ENCODE measurements around the gene NEU2.
"Not testable (repeated sequence)": the region's sequence is repeated elsewhere in the genome, so short reads cannot be mapped to it uniquely, and the experiment has no call there.

The NEU2 gene

DNA sequence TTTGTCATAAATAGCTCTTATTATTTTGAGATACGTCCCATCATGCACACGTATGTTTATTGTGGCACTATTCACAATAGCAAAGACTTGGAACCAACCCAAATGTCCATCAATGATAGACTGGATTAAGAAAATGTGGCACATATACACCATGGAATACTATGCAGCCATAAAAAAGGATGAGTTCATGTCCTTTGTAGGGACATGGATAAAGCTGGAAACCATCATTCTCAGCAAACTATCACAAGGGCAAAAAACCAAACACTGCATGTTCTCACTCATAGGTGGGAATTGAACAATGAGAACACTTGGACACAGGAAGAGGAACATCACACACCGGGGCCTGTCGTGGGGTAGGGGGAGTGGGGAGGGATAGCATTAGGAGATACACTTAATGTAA is 12.9 kb upstream of the NEU2 start:
- H3K36me3 ChIP-seq (ENCODE audit: insufficient read depth, low read length); H3K9me3 ChIP-seq (ENCODE audit: control insufficient read depth, insufficient read depth, low read length); H3K4me1 ChIP-seq (ENCODE audit: insufficient read depth, low read length); H3K9ac ChIP-seq (ENCODE audit: low read depth, low read length): not testable (repeated sequence)

DNA sequence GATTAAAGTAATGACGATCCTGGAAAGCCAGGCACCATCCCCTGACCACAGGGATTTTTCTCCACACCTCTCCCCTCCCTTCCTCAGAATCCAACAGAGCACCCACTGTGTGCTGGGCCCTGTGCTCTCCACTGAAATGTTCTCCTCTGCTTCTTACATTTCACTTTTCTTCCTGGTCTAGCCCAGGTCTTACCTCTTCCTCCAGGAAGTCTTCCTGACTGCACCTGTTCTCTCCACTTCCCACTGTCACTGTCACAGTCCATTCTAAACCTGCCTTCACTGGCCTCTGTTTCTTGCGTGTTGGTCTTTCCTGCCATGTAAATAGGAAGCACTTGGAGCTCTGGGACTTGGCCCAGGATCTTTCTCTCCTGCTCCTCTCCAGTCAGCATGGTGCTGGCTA is 12.0 kb upstream of the NEU2 start:
- no peaks in the 10 kb centered on the region for H3K9me3 ChIP-seq (ENCODE audit: control insufficient read depth, insufficient read depth, low read length)
- no peak overlapping the region for H3K9ac ChIP-seq (ENCODE audit: low read depth, low read length)
- peaks cover 2% of the 10 kb centered on the region for H3K4me1 ChIP-seq (ENCODE audit: insufficient read depth, low read length)

DNA sequence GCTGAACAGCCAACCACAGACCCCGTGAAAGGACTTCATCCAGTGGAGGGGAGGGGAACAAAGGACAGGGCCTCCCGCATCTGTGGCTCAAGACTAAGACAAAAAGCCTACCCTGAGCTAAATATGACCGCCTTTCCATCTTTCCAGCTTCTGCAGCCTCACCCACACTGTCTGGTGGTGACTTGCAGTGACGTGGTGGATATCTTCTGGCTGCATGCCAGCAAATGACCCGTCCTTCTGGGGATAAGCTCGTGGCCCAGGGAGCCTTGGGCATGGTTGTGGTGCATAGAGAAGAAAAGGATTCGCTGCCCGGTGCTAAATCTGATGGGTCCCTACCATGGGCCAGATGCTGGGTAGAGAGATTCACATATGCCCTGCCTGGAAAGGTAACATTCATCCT is 10.7 kb upstream of the NEU2 start:
- peaks cover 5% of the 10 kb centered on the region for H3K4me1 ChIP-seq (ENCODE audit: insufficient read depth, low read length)
- no peaks in the 10 kb centered on the region for H3K36me3 ChIP-seq (ENCODE audit: insufficient read depth, low read length)
- no peak overlapping the region for H3K9ac ChIP-seq (ENCODE audit: low read depth, low read length)
- H3K9me3 ChIP-seq (ENCODE audit: control insufficient read depth, insufficient read depth, low read length), result no peaks in the 10 kb centered on the region

More for the DNA sequence above, 12.0 kb upstream of the NEU2 start:
- H3K36me3 ChIP-seq (ENCODE audit: insufficient read depth, low read length), result no peaks in the 10 kb centered on the region

DNA sequence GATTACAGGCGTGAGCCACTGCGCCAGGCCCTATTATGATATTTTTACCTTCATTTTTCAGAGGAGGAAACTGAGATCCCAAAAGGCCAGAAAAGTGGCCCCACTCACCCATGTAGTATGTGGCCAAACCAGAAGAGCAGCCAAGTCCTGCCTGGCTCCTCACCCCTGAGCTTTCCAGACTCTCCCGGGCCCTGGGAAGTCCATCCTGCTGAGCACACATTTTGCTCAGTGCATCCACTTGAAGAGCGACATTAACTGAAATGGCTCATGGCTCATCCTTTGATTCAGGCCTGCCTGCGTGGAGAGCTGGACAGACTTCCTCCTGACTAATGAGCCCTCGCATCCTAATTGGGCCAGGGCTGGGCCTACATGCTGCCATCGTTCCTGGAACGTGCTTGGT is 9.9 kb upstream of the NEU2 start:
- no peaks in the 10 kb centered on the region for H3K36me3 ChIP-seq (ENCODE audit: insufficient read depth, low read length)
- H3K9ac ChIP-seq (ENCODE audit: low read depth, low read length), result no peak overlapping the region

DNA sequence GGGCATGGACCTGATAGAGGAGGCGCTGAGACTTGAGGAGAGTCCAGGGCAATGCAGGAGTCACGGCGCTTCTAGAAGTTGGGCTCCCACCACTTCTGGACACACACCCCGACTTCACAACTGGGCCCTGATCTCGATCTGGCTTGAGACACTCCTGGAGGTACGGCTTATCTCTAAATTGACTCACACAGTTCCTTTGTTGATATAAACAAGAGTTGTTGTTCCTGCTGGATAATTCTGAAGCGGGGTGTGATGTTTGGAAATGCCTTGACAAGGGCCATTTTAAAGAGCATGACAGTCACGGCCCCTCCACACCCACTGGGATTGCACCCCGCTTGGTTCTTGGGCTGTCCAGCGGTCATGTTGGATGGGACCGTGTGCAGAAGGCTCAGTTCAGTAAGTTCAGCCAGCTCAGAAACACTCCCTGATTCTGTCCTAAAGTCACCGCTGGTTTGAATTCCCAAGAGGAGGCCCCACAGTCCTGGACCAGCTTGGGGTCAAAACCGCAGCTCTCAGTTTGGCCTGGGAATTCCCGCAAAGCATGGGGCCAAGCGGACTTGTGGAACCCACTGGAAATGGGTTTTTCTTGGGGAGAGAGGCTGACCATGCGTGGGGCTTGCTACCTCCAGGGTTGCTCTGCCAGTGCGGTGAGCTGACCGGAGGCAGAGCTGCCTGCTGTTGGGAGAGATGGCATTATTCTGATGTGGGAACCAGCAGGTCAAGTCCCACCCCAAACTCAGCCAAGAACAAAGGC is 9.3 kb upstream of the NEU2 start:
- H3K9me3 ChIP-seq (ENCODE audit: control insufficient read depth, insufficient read depth, low read length), result no peaks in the 10 kb centered on the region
- no peaks in the 10 kb centered on the region for H3K36me3 ChIP-seq (ENCODE audit: insufficient read depth, low read length)
- no peak overlapping the region for H3K9ac ChIP-seq (ENCODE audit: low read depth, low read length)
- peaks cover 5% of the 10 kb centered on the region for H3K4me1 ChIP-seq (ENCODE audit: insufficient read depth, low read length)

More for the DNA sequence above, 9.9 kb upstream of the NEU2 start:
- Histone ChIP-seq H3K4me1 (ENCODE audit: insufficient read depth, low read length) (peaks cover 5% of the 10 kb centered on the region), H3K9me3 (ENCODE audit: control insufficient read depth, insufficient read depth, low read length) (no peaks in the 10 kb centered on the region)

DNA sequence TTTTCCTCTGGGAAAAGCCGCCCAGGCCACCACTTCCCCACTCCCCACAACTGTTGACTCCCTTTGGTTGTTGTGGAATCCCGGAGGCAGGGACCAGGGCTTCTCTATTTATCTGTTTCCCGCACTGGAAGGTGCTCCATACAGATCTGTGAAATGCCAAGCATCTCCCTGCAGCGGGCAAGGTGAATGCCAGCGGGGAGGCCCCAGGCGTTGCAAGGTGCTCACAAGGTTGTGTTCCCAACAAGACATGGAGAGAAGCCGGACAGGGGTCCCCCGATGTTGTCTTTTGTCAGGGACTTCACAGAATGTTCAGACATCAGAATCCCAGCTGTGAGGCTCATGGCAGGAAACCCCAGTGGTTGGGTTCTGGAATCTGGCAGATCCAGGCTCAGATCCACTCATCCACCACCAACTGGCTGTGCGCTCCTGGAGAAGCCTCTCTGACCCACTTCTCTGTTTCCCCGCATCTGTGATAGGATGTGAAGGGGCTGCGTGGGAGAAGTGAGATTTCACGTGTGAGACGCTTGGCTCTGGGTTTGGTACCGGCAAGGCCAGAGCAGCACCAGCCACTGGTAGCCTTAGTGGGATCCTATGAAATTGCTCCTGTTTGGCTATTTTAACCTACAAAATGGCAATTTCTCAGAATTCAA is 8.6 kb upstream of the NEU2 start:
- H3K9me3 ChIP-seq (ENCODE audit: control insufficient read depth, insufficient read depth, low read length), result no peaks in the 10 kb centered on the region
- H3K9ac ChIP-seq (ENCODE audit: low read depth, low read length), result no peak overlapping the region
- peaks cover 5% of the 10 kb centered on the region for H3K4me1 ChIP-seq (ENCODE audit: insufficient read depth, low read length)

DNA sequence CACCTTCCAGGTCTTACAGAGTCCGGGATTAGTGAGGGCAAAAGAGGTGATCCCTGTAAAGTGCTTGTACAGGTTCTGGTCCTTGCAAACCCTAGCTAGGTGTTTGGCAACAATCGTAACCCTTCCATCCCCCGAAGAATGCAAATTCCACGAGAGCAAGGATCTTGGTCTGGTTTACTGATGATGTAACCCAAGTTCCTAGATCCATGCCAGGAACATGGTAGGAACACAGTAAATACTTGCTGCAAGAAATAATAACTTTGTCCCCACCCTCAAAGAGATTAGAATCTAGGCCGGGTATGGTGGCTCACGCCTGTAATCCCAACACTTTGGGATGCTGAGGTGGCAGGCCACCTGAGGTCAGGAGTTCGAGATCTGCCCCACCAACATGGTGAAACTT is 6.8 kb upstream of the NEU2 start:
- H3K4me1 ChIP-seq (ENCODE audit: insufficient read depth, low read length), result peaks cover 5% of the 10 kb centered on the region
- H3K36me3 ChIP-seq (ENCODE audit: insufficient read depth, low read length), result no peaks in the 10 kb centered on the region
- no peaks in the 10 kb centered on the region for H3K9me3 ChIP-seq (ENCODE audit: control insufficient read depth, insufficient read depth, low read length)
- no peak overlapping the region for H3K9ac ChIP-seq (ENCODE audit: low read depth, low read length)

More for the DNA sequence above, 8.6 kb upstream of the NEU2 start:
- no peaks in the 10 kb centered on the region for H3K36me3 ChIP-seq (ENCODE audit: insufficient read depth, low read length)

DNA sequence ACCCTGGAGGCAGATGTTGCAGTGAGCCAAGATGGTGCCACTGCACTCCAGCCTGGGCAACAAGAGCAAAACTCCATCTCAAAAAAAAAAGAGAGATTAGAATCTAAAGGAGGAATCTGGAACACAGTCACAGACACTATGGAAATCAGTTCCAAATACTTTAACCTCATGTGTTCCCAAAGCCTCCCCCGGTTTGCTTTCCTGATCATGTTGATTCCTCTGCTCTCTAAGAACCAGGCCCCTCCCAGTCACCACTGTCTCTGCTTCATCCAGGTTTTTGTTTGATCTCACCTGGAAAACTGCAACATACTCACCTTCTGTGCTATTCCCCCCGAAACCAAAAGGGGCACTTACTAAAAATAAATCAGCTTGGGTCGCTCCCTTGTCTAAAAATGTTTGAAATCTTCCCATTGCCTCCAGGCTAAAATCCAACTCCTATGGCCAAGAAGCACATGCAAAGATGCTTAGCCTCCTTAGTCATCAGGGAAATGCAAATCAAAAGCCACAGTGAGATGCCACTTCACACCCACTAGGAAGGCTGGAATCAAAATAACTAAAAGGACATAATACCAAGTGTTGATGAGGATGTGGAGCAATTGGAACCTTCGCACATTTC is 6.2 kb upstream of the NEU2 start:
- H3K9ac ChIP-seq (ENCODE audit: low read depth, low read length), result no peak overlapping the region
- H3K4me1 ChIP-seq (ENCODE audit: insufficient read depth, low read length), result peaks cover 5% of the 10 kb centered on the region
- H3K9me3 ChIP-seq (ENCODE audit: control insufficient read depth, insufficient read depth, low read length), result no peaks in the 10 kb centered on the region
- no peaks in the 10 kb centered on the region for H3K36me3 ChIP-seq (ENCODE audit: insufficient read depth, low read length)

DNA sequence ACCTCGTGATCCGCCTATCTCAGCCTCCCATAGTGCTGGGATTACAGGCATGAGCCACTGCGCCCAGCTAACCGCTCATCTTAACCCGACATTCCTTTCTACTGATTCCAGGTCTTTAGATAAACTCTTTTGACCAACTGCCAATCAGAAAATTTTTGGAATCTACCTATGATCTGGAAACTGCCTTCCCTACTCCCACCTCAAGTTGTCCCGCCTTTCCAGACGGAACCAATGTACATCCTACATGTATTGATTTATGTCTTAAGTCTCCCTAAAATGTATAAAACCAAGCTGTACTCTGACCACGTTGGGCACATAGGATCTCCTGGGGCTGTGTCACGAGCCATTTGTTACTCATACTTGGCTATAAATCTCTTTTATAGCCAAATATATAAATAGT is 3.2 kb upstream of the NEU2 start:
- H3K4me1 ChIP-seq (ENCODE audit: insufficient read depth, low read length), result peaks cover 5% of the 10 kb centered on the region
- H3K36me3 ChIP-seq (ENCODE audit: insufficient read depth, low read length), result no peaks in the 10 kb centered on the region
- H3K9me3 ChIP-seq (ENCODE audit: control insufficient read depth, insufficient read depth, low read length), result no peaks in the 10 kb centered on the region
- no peak overlapping the region for H3K9ac ChIP-seq (ENCODE audit: low read depth, low read length)

DNA sequence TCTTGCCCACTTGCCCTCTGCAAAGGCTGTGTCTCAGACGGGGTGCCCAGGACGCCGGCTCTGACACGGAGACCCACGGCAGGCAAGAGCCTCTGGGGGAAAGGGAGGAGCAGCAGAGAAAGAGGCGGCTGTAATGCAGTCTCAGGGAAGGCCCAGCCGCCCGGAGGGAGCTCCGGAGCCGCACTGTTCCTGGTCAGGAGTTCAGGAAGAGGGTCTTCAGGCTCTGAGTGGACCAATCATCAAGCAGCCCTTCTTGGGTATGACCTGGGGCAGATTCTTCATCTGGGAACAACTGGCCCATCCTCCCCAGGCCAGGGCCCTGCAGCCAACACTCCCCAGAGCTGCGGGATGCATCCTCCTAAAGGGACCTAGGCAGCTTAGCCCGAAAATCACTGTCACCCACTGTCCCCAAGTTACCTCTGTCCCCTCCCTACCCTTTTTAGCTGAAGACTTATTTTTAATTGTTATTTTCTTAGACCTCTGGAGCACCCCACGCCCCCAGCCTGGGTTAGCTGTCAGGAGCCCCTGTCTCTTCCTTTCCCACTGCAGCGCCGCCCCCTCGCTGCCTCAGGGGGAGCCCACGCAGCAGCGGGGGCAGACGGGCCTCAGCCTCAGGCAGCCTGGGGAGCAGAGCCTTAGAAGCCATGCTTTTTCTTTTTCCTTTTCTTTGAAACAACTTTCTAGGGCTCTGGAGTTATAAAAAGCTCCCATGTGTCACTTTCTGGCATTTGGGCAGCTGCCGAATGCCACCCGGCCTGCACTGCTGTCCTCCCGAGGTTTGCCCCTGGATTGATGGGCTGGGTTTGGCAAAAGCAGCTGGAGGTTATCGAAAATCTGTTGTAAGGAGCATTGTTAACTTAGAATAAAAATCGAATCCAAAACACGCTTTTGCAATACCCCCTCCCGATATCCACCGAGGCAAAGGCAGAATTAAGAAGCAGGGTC is 644 bp upstream of the NEU2 start:
- H3K9me3 ChIP-seq (ENCODE audit: control insufficient read depth, insufficient read depth, low read length), result no peaks in the 10 kb centered on the region
- no peaks in the 10 kb centered on the region for H3K36me3 ChIP-seq (ENCODE audit: insufficient read depth, low read length)
- H3K4me1 ChIP-seq (ENCODE audit: insufficient read depth, low read length), result no peaks in the 10 kb centered on the region
- H3K9ac ChIP-seq (ENCODE audit: low read depth, low read length), result no peak overlapping the region

DNA sequence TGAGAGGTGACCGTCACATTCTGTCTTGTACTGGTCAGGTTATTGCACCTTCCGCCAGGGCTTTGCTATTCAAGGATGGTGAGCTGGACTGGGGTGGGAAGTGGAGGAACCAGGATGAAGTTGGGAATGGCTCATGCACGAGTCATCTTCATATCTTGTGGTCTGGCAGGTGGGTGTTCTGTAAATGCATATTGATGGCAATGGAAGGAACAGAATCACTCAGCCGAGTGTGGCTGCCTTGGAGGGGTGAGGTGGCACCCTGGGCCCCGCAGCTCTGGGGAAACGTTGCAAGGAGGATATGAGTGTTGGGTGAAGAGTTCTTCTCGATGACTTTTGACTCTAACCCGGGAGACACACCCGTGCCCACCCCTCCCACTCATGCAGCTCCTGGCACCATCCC is 1.2 kb downstream of the NEU2 start:
- Histone ChIP-seq H3K9ac (ENCODE audit: low read depth, low read length) (no peak overlapping the region), H3K4me1 (ENCODE audit: insufficient read depth, low read length) (no peaks in the 10 kb centered on the region), H3K9me3 (ENCODE audit: control insufficient read depth, insufficient read depth, low read length) (no peaks in the 10 kb centered on the region), H3K36me3 (ENCODE audit: insufficient read depth, low read length) (no peaks in the 10 kb centered on the region)

DNA sequence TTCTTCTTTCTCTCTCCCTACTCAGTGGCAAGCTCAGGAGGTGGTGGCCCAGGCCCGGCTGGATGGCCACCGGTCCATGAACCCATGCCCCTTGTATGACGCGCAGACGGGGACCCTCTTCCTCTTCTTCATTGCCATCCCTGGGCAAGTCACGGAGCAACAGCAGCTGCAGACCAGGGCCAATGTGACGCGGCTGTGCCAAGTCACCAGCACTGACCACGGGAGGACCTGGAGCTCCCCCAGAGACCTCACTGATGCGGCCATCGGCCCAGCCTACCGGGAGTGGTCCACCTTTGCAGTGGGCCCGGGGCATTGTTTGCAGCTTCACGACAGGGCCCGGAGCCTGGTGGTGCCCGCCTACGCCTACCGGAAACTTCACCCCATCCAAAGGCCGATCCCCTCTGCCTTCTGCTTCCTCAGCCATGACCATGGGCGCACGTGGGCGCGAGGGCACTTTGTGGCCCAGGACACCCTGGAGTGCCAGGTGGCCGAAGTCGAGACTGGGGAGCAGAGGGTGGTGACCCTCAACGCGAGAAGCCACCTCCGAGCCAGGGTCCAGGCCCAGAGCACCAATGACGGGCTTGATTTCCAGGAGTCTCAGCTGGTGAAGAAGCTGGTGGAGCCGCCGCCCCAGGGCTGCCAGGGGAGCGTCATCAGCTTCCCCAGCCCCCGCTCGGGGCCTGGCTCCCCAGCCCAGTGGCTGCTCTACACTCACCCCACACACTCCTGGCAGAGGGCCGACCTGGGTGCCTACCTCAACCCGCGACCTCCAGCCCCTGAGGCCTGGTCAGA is 1.8 kb downstream of the NEU2 start:
- H3K9me3 ChIP-seq (ENCODE audit: control insufficient read depth, insufficient read depth, low read length), result no peaks in the 10 kb centered on the region
- H3K36me3 ChIP-seq (ENCODE audit: insufficient read depth, low read length), result no peaks in the 10 kb centered on the region
- H3K4me1 ChIP-seq (ENCODE audit: insufficient read depth, low read length), result no peaks in the 10 kb centered on the region
- no peak overlapping the region for H3K9ac ChIP-seq (ENCODE audit: low read depth, low read length)

DNA sequence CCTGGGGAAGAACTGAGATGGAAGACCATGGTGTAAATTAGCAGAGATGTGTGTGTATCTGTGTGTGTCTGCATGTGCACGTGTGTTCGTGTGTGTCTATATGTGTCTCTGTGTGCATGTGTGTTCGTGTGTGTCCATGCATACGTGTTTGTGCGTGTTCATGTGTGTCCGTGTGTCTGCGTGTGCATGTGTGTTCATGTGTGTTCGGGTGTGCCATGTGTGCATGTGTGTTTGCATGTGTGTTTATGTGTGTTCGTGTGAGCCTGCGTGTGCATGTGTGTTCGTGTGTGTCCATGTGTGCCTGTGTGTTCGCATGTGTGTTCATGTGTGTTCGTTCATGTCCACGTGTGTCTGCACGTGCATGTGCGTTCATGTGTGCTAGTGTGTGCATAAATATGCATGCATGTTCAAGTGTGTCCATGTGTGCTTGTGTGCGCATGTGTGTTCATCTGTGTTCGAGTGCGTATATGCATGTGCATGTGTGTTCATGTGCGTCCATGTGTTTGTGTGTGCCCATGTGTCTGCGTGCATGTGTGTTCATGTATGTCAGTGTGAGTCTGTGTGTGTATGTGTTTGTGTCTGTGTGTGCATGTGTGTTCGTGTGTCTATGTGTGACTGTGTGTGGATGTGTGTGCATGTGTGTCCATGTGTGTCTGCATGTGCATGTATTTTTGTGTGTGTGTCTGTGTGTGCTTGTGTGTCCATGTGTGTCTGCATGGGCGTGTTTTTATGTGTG is 3.1 kb downstream of the NEU2 start:
- no peaks in the 10 kb centered on the region for H3K4me1 ChIP-seq (ENCODE audit: insufficient read depth, low read length)

More for the DNA sequence above, 3.1 kb downstream of the NEU2 start:
- H3K36me3 ChIP-seq (ENCODE audit: insufficient read depth, low read length), result no peaks in the 10 kb centered on the region
- no peaks in the 10 kb centered on the region for H3K9me3 ChIP-seq (ENCODE audit: control insufficient read depth, insufficient read depth, low read length)
- no peak overlapping the region for H3K9ac ChIP-seq (ENCODE audit: low read depth, low read length)
